ENCODE measurements around the gene PANX1. TPM values are rescaled to one million over a fixed set of nuclear protein-coding genes. Genes with fewer than 3 reads are reported as not detected.

Gene PANX1
- total RNA-seq, 2 experiments from 2014 or later: 10.8 to 11.4 TPM

GRCh38 chr11:94150704-94151685 lies 22.4 kb downstream of the PANX1 start:
- peaks cover 70% of the 10 kb centered on the region for H3K4me1 Mint-ChIP-seq (ENCODE audit: low read depth)
- H3K4me3 Mint-ChIP-seq: no peak overlapping the region
- H3K9me3 Mint-ChIP-seq: peaks cover 2% of the 10 kb centered on the region
- DNase-seq (no peak), ATAC-seq (no peak)
- intact Hi-C loops (cut with micrococcal nuclease): no loop called here
- CTCF ChIA-PET: interaction anchor here (1.1 to 1.5 kb wide), 2 partner anchors 22 to 33 kb away, joined by 3 to 5 read pairs; partner anchors contain the start of gene PANX1
- TF ChIP-seq, protein P1, sequence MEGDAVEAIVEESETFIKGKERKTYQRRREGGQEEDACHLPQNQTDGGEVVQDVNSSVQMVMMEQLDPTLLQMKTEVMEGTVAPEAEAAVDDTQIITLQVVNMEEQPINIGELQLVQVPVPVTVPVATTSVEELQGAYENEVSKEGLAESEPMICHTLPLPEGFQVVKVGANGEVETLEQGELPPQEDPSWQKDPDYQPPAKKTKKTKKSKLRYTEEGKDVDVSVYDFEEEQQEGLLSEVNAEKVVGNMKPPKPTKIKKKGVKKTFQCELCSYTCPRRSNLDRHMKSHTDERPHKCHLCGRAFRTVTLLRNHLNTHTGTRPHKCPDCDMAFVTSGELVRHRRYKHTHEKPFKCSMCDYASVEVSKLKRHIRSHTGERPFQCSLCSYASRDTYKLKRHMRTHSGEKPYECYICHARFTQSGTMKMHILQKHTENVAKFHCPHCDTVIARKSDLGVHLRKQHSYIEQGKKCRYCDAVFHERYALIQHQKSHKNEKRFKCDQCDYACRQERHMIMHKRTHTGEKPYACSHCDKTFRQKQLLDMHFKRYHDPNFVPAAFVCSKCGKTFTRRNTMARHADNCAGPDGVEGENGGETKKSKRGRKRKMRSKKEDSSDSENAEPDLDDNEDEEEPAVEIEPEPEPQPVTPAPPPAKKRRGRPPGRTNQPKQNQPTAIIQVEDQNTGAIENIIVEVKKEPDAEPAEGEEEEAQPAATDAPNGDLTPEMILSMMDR (IDR thresholded peaks at IDR 0.05): no peak
- POLR2A ChIA-PET: interaction anchor here (1.0 kb wide), 1 partner anchor 14 kb away, joined by 3 read pairs; no protein-coding TSS in a partner anchor
- no peaks in the 10 kb centered on the region for H3K27me3 Mint-ChIP-seq
- no peak overlapping the region for H3K27ac Mint-ChIP-seq
- H3K36me3 Mint-ChIP-seq (ENCODE audit: low read depth): peaks cover 16% of the 10 kb centered on the region

DNA sequence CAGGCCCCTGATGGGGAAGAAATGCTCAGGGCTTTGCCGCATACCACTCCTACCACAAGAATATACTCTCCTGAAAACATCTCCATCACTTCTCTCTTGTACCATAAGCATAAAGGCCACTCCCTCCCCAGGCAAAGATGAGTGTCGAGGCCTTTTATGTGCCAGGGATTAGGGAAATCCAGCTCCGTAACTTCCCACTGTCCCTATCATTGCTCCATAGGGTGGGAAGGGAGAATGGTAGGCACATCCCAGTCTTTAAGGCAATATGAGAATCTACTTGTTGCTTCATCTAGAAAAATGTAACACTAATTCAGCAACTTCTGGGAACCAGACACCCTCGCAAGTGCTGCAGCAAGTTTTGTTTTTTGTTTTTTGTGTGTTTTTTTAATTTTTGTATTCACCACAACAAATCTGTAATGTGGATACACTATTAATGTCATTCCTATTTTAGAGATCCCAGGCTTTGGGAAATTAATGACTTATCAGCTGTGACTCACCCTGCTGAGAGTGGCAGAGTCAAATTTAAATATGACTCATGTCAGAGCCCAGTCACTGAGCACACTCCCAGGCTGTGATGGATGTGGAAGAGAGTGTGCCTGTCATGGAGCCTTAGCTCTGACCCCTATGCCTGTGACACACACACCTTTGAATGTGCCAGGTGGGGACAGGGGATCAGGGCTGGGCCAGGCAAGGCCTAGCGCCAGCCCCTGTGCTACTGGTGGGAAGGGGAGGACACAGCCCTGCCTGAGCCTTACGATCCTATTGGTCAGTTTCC lies 23.4 kb downstream of the PANX1 start:
- ATAC-seq: peak; percentile 94
- no peaks in the 10 kb centered on the region for H3K27me3 Mint-ChIP-seq
- H3K4me3 Mint-ChIP-seq: no peak overlapping the region
- CTCF ChIA-PET: interaction anchor here (1.5 kb wide), 1 partner anchor 12 kb away, joined by 5 read pairs; no protein-coding TSS in a partner anchor
- peak overlapping the region; percentile 76 for H3K27ac Mint-ChIP-seq
- H3K36me3 Mint-ChIP-seq (ENCODE audit: low read depth): peaks cover 25% of the 10 kb centered on the region
- peaks cover 2% of the 10 kb centered on the region for H3K9me3 Mint-ChIP-seq
- intact Hi-C loops (cut with micrococcal nuclease): no loop called here
- peak; percentile 50 for DNase-seq
- H3K4me1 Mint-ChIP-seq (ENCODE audit: low read depth): peaks cover 61% of the 10 kb centered on the region
- TF ChIP-seq, protein P1 (IDR thresholded peaks at IDR 0.05): no peak
- POLR2A ChIA-PET: no interaction called here

GRCh38 chr11:94152678-94153065 lies 24.0 kb downstream of the PANX1 start:
- DNase-seq (no peak), ATAC-seq (no peak)
- no peak overlapping the region for H3K4me3 Mint-ChIP-seq
- peak overlapping the region; percentile 76 for H3K27ac Mint-ChIP-seq
- intact Hi-C loops (cut with micrococcal nuclease): no loop called here
- ChIA-PET CTCF (interaction anchor here (1.5 kb wide), 1 partner anchor 12 kb away, joined by 5 read pairs; no protein-coding TSS in a partner anchor), POLR2A (no interaction called here)
- no peaks in the 10 kb centered on the region for H3K27me3 Mint-ChIP-seq
- peaks cover 2% of the 10 kb centered on the region for H3K9me3 Mint-ChIP-seq
- peaks cover 30% of the 10 kb centered on the region for H3K36me3 Mint-ChIP-seq (ENCODE audit: low read depth)
- peaks cover 55% of the 10 kb centered on the region for H3K4me1 Mint-ChIP-seq (ENCODE audit: low read depth)
- TF ChIP-seq, protein P1 (IDR thresholded peaks at IDR 0.05): no peak

GRCh38 chr11:94153320-94153719 lies 24.7 kb downstream of the PANX1 start:
- POLR2A ChIA-PET: no interaction called here
- no peak for DNase-seq
- CTCF ChIA-PET: interaction anchor here (1.5 kb wide), 1 partner anchor 11 kb away, joined by 5 read pairs; no protein-coding TSS in a partner anchor
- Mint-ChIP-seq H3K36me3 (ENCODE audit: low read depth) (peaks cover 34% of the 10 kb centered on the region), H3K4me1 (ENCODE audit: low read depth) (peaks cover 49% of the 10 kb centered on the region), H3K27me3 (no peaks in the 10 kb centered on the region), H3K4me3 (no peak overlapping the region), H3K27ac (no peak overlapping the region), H3K9me3 (peaks cover 2% of the 10 kb centered on the region)
- intact Hi-C loops (cut with micrococcal nuclease): no loop called here
- TF ChIP-seq, protein P1 (IDR thresholded peaks at IDR 0.05): no peak
- no peak for ATAC-seq
